Gastrocnemius medialis (tissue), 4 donors: ENCODE results near the gene LRRK1. TPM values are rescaled to one million over a fixed set of nuclear protein-coding genes. Genes with fewer than 3 reads are reported as not detected.

Experiments used
- ATAC-seq, 2 donors: fragments of 150-250 bp; one replicate each; pipeline ENCODE4 v1.9.1; 2016
- DNase-seq, 2 donors: peaks; one replicate each; pipeline ENCODE4 v3.0.0-alpha.2; 2019
- H3K27ac ChIP-seq, 4 donors: fragments of 200-600 bp; sonication (generic); 1 replicate in 1 of 4; 2 replicates in 3 of 4; pipeline ENCODE4 v1.5.1; 2016 to 2018; ENCODE audit warnings: mild to moderate bottlenecking in 2 of 4, moderate library complexity in 1 of 4
- H3K27me3 ChIP-seq, 3 donors: fragments of 200-600 bp; sonication (generic) in 2 of 3; 1 replicate in 1 of 3; 2 replicates in 2 of 3; pipeline versions ENCODE4 v1.5.1 to v1.6.0; 2016 to 2019; ENCODE audit warnings: mild to moderate bottlenecking in 1 of 3, moderate library complexity in 1 of 3
- H3K36me3 ChIP-seq, 2 donors: fragments of 200-600 bp; sonication (generic) in 1 of 2; one replicate each; pipeline ENCODE4 v1.5.1; 2017 to 2018
- H3K4me1 ChIP-seq, 2 donors: fragments of 200-600 bp; sonication (generic) in 1 of 2; one replicate each; pipeline ENCODE4 v1.5.1; 2016 to 2017; ENCODE audit warnings: mild to moderate bottlenecking in 2 of 2
- H3K4me3 ChIP-seq, 4 donors: fragments of 200-600 bp; sonication (generic) in 3 of 4; 1 replicate in 1 of 4; 2 replicates in 3 of 4; pipeline ENCODE4 v1.5.1; 2016 to 2019; ENCODE audit warnings: mild to moderate bottlenecking in 2 of 4
- H3K9me3 ChIP-seq, 3 donors: fragments of 200-600 bp; sonication (generic) in 2 of 3; 1 replicate in 1 of 3; 2 replicates in 2 of 3; pipeline ENCODE4 v1.5.1; 2016 to 2019
- POLR2A ChIP-seq, 2 donors: fragments of 450-650 bp; IDR thresholded peaks; one replicate each; pipeline ENCODE4 v1.6.1; 2017; ENCODE audit warnings: antibody characterized with exemption in 2 of 2, mild to moderate bottlenecking in 2 of 2, moderate library complexity in 2 of 2
- in situ Hi-C, 4 donors: fragments of 200-750 bp; cut with MboI; loops; one replicate each; pipeline versions ENCODE4 v1.15.0 to v1.8.0; 2017; ENCODE audit warnings: low sequenced_read_pairs in 4 of 4
- intact Hi-C: fragments of 100-400 bp; cut with DNase I; formaldehyde crosslinking; loops from one replicate; pipeline ENCODE4 v1.15.1; 2023; ENCODE audit warnings: low total_unique reads
- total RNA-seq, 4 donors: library from RNA; depleted of rRNA; stranded (reverse); fragments of >200 nt; gene quantifications; one replicate each; pipeline versions ENCODE4 v1.1.0 to v1.2.3, GENCODE V29; 2016
- TF ChIP-seq, protein P1 (sequence below), 5 experiments: fragments of 450-650 bp in 3 of 5; fragments of 200-600 bp in 2 of 5; sonication (generic) in 2 of 5; IDR thresholded peaks in 4 of 5; conservative IDR thresholded peaks in 1 of 5; 1 replicate in 4 of 5; 2 replicates in 1 of 5; pipeline ENCODE4 v1.5.1; 2016 to 2019; ENCODE audit warnings: antibody characterized with exemption in 5 of 5, mild to moderate bottlenecking in 3 of 5, moderate library complexity in 3 of 5

The LRRK1 gene
- total RNA-seq, 4 donors from 2014 or later, result 0.87 to 5.6 (median 1.7) TPM

DNA sequence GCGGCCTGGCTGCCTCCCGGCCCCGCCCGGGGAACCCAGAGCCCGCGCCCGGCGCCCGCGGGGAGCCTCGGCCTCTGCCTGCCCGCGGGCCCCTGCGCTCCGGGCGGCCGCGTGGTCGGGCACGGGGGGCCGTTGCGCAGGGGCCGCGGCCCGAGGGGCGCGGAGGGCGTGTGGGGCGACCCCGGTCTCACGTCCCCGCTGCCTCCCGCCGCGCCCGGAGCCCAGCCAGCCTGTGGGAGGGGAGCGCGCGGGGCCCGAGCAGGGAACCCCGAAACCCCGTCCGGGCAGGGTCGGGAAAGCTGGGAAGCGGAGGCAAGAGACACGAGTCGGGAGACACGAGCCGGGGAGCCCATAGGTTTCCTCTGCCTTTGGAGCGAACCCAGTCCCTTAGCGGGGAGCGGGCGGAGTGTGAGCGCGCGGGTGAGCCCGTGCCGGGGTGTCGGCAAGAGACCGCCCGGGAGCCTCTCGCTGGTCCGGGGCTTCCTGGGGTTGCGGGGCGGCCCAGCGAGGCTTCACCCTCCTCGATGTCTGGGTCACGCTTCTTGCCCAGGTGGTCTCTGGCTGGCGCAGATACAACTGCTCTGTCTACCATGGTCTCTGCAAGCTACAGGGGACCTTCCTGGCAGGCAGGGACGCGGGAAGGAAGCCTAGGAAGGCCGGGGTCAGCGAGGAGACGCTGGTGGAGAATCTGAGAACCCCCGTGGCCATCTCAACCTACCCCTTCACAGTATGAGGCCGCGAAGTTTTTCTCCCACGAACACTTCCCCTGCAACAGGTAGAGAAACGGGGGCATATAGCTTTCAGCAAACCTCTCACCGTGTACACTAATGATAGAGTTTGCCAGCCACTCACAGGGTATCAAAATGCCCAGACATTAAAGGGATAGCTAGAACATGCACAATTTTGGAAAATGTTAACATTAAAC is 586 bp downstream of the LRRK1 start:
- Histone ChIP-seq H3K36me3 (no peaks in the 10 kb centered on the region), H3K27me3 (peaks cover 3 to 14% (median 11%) of the 10 kb centered on the region in 3 donors), H3K9me3 (no peaks in the 10 kb centered on the region), H3K4me1 (no peaks in the 10 kb centered on the region), H3K4me3 (peak overlapping the region; percentile 51 to 60 (median 54)), H3K27ac (no peak overlapping the region)
- ATAC-seq, result peak in 1 of 2 donors; percentile 31
- intact Hi-C loops (loop anchor here (10.0 kb wide), 2 partner anchors 65 to 335 kb away; partner anchors contain the start of gene CHSY1), in situ Hi-C loops (loop anchor here (5.0 to 25.0 kb wide), 3 partner anchors 85 to 343 kb away; partner anchors contain the start of gene CHSY1 (in 2 of the 4))
- DNase-seq, result no peak
- TF ChIP-seq, protein P1, sequence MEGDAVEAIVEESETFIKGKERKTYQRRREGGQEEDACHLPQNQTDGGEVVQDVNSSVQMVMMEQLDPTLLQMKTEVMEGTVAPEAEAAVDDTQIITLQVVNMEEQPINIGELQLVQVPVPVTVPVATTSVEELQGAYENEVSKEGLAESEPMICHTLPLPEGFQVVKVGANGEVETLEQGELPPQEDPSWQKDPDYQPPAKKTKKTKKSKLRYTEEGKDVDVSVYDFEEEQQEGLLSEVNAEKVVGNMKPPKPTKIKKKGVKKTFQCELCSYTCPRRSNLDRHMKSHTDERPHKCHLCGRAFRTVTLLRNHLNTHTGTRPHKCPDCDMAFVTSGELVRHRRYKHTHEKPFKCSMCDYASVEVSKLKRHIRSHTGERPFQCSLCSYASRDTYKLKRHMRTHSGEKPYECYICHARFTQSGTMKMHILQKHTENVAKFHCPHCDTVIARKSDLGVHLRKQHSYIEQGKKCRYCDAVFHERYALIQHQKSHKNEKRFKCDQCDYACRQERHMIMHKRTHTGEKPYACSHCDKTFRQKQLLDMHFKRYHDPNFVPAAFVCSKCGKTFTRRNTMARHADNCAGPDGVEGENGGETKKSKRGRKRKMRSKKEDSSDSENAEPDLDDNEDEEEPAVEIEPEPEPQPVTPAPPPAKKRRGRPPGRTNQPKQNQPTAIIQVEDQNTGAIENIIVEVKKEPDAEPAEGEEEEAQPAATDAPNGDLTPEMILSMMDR (IDR thresholded peaks at IDR 0.05 in 4 of 5, conservative IDR thresholded peaks at IDR 0.05 in 1 of 5), result no peak
- no peak for TF ChIP-seq POLR2A (IDR thresholded peaks at IDR 0.05)

GRCh38 chr15:100920516-100921135 is 1.5 kb downstream of the LRRK1 start:
- Histone ChIP-seq H3K27ac (no peak overlapping the region), H3K4me3 (no peak overlapping the region), H3K9me3 (no peaks in the 10 kb centered on the region), H3K4me1 (no peaks in the 10 kb centered on the region), H3K36me3 (no peaks in the 10 kb centered on the region), H3K27me3 (peaks cover 3 to 14% (median 11%) of the 10 kb centered on the region in 3 donors)
- DNase-seq, result no peak
- intact Hi-C loops (no loop called here), in situ Hi-C loops (loop anchor here in 3 of 4 donors (10.0 to 25.0 kb wide), 2 partner anchors 84 to 342 kb away; partner anchors contain the start of gene CHSY1 (in 2 of the 3))
- TF ChIP-seq, protein P1 (IDR thresholded peaks at IDR 0.05 in 4 of 5, conservative IDR thresholded peaks at IDR 0.05 in 1 of 5), result no peak
- no peak for TF ChIP-seq POLR2A (IDR thresholded peaks at IDR 0.05)
- no peak for ATAC-seq

DNA sequence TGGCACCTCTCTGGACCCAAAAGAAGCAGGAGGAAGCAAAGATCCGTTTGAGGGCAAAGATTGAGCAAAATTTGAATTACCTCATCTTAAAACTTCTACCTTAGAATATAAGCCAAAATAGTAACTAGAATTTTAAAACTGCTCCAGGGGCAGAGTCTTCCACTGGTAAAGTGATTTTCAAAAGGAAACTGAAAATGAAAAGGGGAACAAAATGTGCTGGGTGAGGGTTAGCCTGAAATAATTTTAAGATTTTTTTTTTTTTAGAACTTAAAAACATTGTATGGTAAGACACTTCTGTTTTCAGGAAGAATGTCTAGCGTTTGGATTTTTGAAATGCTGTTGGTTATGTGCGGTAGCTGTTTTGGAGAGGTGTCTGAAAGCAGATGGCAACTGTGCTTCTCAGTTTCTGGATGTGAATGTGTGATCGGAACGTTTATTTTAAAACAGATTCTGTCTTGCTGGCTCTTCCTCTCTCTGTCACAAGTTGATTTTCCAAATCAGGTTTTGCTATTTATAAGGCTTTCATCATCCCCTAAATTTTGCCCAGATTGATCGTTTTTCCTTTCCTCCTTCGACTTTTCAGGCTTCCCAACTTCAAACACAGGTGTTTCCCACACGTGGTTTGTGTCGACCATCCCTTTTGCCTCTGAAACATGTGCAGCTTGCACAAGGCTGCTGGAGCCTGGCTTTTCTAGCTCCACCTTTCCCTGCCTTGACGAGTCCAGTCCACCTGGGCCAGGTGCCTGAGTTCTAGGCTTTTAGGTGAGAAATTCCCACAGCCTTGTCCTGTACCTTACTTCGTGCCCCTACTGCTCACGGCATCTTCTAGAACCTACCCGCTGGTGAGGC is 3.3 kb downstream of the LRRK1 start:
- no peak for ATAC-seq
- H3K36me3 ChIP-seq, result no peaks in the 10 kb centered on the region
- DNase-seq, result no peak
- in situ Hi-C loops, result loop anchor here in 3 of 4 donors (10.0 to 25.0 kb wide), 2 partner anchors 82 to 340 kb away; partner anchors contain the start of gene CHSY1 (in 2 of the 3)
- no peaks in the 10 kb centered on the region for H3K9me3 ChIP-seq
- peaks cover 3 to 14% (median 8%) of the 10 kb centered on the region in 3 donors for H3K27me3 ChIP-seq
- intact Hi-C loops, result no loop called here
- H3K4me1 ChIP-seq, result no peaks in the 10 kb centered on the region
- no peak overlapping the region for H3K4me3 ChIP-seq
- no peak for TF ChIP-seq POLR2A (IDR thresholded peaks at IDR 0.05)
- TF ChIP-seq, protein P1 (IDR thresholded peaks at IDR 0.05 in 4 of 5, conservative IDR thresholded peaks at IDR 0.05 in 1 of 5), result no peak
- no peak overlapping the region for H3K27ac ChIP-seq

GRCh38 chr15:100923076-100923475 is 3.9 kb downstream of the LRRK1 start:
- Histone ChIP-seq H3K4me1 (no peaks in the 10 kb centered on the region), H3K4me3 (no peak overlapping the region), H3K36me3 (no peaks in the 10 kb centered on the region), H3K9me3 (no peaks in the 10 kb centered on the region), H3K27ac (no peak overlapping the region), H3K27me3 (peaks cover 3 to 12% (median 4%) of the 10 kb centered on the region in 3 donors)
- ATAC-seq, result no peak
- TF ChIP-seq POLR2A (IDR thresholded peaks at IDR 0.05), result no peak
- TF ChIP-seq, protein P1 (IDR thresholded peaks at IDR 0.05 in 4 of 5, conservative IDR thresholded peaks at IDR 0.05 in 1 of 5), result no peak
- intact Hi-C loops, result no loop called here
- DNase-seq, result no peak
- in situ Hi-C loops, result loop anchor here in 3 of 4 donors (10.0 to 25.0 kb wide), 2 partner anchors 82 to 339 kb away; partner anchors contain the start of gene CHSY1 (in 2 of the 3)
